Measurements from ENCODE around the gene TRERF1.

DNA sequence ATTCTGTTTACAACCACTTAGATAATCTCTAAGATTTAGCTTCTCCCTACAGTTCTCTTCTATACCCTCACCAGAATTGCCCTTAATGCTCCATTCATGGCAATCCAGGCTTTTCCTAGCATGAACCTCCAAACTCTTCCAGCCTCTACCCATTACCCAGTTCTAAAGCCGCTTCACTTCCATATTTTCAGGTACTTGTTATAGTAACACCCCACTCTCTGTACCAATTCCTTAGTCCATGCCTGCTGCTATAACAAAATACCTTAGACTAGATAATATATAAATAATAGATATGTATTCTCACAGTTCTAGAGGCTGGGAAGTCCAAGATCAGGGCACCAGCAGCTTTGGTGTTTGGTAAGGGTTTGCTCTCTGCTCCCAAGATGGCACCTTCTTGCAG, 16.5 kb upstream of the TRERF1 start:
- TF ChIP-seq, protein P1, sequence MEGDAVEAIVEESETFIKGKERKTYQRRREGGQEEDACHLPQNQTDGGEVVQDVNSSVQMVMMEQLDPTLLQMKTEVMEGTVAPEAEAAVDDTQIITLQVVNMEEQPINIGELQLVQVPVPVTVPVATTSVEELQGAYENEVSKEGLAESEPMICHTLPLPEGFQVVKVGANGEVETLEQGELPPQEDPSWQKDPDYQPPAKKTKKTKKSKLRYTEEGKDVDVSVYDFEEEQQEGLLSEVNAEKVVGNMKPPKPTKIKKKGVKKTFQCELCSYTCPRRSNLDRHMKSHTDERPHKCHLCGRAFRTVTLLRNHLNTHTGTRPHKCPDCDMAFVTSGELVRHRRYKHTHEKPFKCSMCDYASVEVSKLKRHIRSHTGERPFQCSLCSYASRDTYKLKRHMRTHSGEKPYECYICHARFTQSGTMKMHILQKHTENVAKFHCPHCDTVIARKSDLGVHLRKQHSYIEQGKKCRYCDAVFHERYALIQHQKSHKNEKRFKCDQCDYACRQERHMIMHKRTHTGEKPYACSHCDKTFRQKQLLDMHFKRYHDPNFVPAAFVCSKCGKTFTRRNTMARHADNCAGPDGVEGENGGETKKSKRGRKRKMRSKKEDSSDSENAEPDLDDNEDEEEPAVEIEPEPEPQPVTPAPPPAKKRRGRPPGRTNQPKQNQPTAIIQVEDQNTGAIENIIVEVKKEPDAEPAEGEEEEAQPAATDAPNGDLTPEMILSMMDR (conservative IDR thresholded peaks at IDR 0.05; ENCODE audit: low read depth, low read length) = no peak
- TF ChIP-seq EZH2phosphoT487 (IDR thresholded peaks at IDR 0.05; ENCODE audit: borderline replicate concordance, low read length) (no peak), EZH2 (IDR thresholded peaks at IDR 0.05; ENCODE audit: low read length, unreplicated experiment) (no peak)
